Activated naive CD8-positive, alpha-beta T cell treated with anti-CD3 and anti-CD28 coated beads, Interleukin-2, amount 50 U/mL, for 24 hours (primary cell): ENCODE data around the gene SNX24.
"Not testable (repeated sequence)": the region's sequence is repeated elsewhere in the genome, so short reads cannot be mapped to it uniquely, and the experiment has no call there.

Experiments used
- ATAC-seq: fragments of 150-1000 bp; cut with Tn5 transposase; one replicate; pipeline ENCODE4 v1.10.0; 2021
- DNase-seq: peaks from one replicate; pipeline ENCODE4 v3.0.0; 2021
- H3K27ac Mint-ChIP-seq: one replicate; pipeline ENCODE4 v1.8.0; 2021; ENCODE audit warnings: mild to moderate bottlenecking, mixed read lengths
- H3K27me3 Mint-ChIP-seq: one replicate; pipeline ENCODE4 v1.8.0; 2021; ENCODE audit warnings: mixed read lengths
- H3K36me3 Mint-ChIP-seq: one replicate; pipeline ENCODE4 v1.8.0; 2021; ENCODE audit warnings: low read depth, mixed read lengths
- H3K4me1 Mint-ChIP-seq: one replicate; pipeline ENCODE4 v1.8.0; 2021; ENCODE audit warnings: mixed read lengths
- H3K4me3 Mint-ChIP-seq: one replicate; pipeline ENCODE4 v1.8.0; 2021; ENCODE audit warnings: mild to moderate bottlenecking, moderate library complexity, mixed read lengths
- H3K9me3 Mint-ChIP-seq: one replicate; pipeline ENCODE4 v1.8.0; 2021; ENCODE audit warnings: mixed read lengths

Gene SNX24

DNA sequence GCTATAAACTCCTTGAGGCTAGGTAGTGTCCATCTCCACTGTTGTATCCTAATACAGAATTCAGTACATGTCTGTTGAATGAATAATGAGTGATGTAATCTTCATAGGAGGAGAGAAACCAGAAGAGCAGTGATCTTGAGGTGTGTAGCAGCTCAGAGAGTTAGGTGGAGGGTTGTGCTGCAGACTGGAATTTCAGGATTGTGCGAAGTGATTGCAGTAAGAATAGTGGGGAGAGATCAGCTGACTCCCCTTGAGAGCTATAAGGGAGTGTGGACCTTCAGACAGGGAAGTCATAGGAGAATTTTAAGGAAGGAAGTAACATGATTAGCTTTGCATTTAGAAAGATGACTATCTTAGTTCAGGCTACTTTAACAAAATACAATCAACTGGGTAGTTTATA lies 4.4 kb downstream of the SNX24 start:
- ATAC-seq, result no peak
- DNase-seq, result no peak
- H3K27me3 Mint-ChIP-seq, result peaks cover 2% of the 10 kb centered on the region
- H3K9me3 Mint-ChIP-seq, result no peaks in the 10 kb centered on the region
- no peak overlapping the region for H3K4me3 Mint-ChIP-seq
- H3K27ac Mint-ChIP-seq, result no peak overlapping the region
- peaks cover 6% of the 10 kb centered on the region for H3K4me1 Mint-ChIP-seq
- no peaks in the 10 kb centered on the region for H3K36me3 Mint-ChIP-seq

DNA sequence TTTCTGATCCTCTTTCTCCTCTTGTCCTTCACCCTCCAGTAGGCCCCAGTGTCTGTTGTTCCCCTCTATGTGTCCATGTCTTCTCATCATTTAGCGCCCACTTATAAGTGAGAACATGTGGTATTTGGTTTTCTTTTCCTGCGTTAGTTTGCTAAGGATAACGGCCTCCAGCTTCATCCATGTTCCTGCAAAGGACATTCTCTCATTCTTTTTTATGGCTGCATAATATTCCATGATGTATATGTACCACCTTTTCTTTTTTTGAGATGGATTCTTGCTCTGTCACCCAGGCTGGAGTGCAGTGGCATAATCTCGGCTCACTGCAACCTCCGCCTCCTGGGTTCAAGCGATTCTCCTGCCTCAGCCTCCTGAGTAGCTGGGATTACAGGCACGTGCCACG lies 12.1 kb downstream of the SNX24 start:
- not testable (repeated sequence) for H3K27me3 Mint-ChIP-seq, ATAC-seq, H3K36me3 Mint-ChIP-seq, H3K4me1 Mint-ChIP-seq, H3K9me3 Mint-ChIP-seq, DNase-seq, H3K4me3 Mint-ChIP-seq, H3K27ac Mint-ChIP-seq

DNA sequence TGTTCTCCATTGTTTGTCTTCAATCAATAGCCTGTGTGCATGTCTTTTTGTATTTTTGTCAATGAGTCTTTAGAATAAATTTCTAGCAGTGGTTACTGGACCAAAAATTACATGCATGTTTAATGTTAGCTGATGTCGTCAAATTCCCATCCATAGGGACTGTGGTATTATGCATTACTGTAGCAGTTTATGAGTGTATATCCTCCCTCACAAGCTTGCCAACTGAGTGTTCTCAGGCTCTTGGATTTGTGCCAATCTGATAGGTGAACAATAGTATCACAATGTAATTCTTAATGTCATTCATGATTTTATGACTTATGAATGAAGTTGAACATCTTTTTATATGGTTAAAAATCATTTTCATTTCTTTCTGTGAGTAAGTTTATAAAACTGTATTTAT lies 13.0 kb downstream of the SNX24 start:
- Mint-ChIP-seq H3K4me1 (no peaks in the 10 kb centered on the region), H3K9me3 (no peaks in the 10 kb centered on the region), H3K4me3 (no peak overlapping the region), H3K36me3 (no peaks in the 10 kb centered on the region), H3K27ac (no peak overlapping the region), H3K27me3 (no peaks in the 10 kb centered on the region)
- ATAC-seq (no peak), DNase-seq (no peak)

DNA sequence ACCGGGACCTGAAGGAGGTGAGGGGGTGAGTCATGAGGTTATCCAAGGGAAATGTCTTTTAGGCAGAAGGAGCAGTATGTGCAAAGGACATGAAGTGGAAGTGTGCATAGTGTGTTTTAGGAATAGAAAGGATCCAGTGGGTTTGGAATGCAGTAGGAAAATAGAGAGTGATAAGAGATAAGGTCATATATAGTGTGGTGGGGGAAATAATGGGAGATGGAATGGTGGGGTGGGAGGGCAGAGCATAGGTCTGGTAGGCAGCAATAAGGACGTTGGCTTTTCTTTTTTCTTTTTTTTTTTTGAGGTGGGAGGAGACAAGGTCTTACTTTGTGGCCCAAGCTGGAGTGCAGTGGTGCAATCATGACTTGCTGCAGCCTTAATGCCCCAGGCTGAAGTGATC lies 17.8 kb downstream of the SNX24 start:
- ATAC-seq (no peak), DNase-seq (no peak)
- Mint-ChIP-seq H3K4me1 (no peaks in the 10 kb centered on the region), H3K27ac (no peak overlapping the region), H3K4me3 (no peak overlapping the region), H3K9me3 (no peaks in the 10 kb centered on the region), H3K36me3 (no peaks in the 10 kb centered on the region), H3K27me3 (no peaks in the 10 kb centered on the region)

DNA sequence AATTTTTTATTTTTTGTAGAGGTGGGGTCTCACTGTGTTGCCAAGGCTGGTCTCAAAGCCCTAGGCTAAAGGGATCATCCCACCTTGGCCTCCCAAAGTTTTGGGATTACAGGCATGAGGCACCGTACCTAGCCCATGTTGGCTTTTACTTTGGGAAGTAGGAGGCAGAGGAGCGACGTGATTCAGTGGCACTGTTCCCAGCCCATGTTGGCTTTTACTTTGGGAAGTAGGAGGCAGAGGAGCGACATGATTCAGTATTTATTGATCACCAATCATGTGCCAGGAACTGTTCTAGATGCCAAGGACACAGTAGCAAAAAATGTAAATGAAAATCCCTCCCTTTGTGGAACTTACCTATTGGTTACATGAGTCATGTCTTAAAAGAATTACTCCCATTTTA lies 18.3 kb downstream of the SNX24 start:
- Mint-ChIP-seq H3K4me1 (no peaks in the 10 kb centered on the region), H3K9me3 (no peaks in the 10 kb centered on the region), H3K36me3 (no peaks in the 10 kb centered on the region), H3K27ac (no peak overlapping the region), H3K27me3 (no peaks in the 10 kb centered on the region), H3K4me3 (no peak overlapping the region)
- DNase-seq (no peak), ATAC-seq (no peak)

DNA sequence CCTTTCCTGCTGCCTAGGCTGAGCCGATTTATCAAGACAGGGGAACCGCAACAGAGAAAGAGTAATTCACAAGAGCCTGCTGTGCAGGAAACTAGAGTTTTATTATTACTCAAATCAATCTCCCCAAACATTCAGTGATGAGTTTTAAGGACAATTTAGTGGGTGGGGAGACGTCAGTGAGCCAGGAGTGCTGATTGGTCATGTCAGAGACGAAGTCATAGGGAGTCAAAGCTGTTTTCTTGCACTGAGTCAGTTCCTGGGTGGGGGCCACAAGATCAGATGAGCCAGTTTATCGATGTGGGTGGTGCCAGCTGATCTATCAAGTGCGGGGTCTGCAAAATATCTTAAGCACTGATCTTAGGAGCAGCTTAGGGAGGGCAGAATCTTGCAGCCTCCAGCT lies 19.0 kb downstream of the SNX24 start:
- Mint-ChIP-seq H3K4me3 (no peak overlapping the region), H3K27ac (no peak overlapping the region), H3K27me3 (no peaks in the 10 kb centered on the region), H3K9me3 (no peaks in the 10 kb centered on the region), H3K4me1 (no peaks in the 10 kb centered on the region), H3K36me3 (no peaks in the 10 kb centered on the region)
- ATAC-seq, result peak; percentile 49
- DNase-seq, result no peak

DNA sequence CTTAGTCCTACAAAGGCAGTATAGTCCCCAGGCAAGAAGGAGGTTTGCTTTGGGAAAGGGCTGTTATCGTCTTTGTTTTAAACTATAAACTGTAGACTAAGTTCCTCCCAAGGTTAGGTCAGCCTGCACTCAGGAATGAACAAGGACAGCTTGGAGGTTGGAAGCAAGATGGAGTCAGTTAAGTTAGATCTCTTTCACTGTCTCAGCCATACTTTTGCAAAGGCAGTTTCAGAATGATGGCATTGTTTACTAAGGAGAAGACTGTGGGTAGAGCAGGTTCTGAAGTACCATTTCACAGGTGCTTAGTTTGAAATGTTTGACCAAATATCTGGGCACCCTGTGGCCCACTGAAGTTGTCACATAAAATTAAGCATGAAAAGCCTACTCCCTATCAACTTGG lies 19.4 kb downstream of the SNX24 start:
- Mint-ChIP-seq H3K4me3 (no peak overlapping the region), H3K27me3 (no peaks in the 10 kb centered on the region), H3K4me1 (no peaks in the 10 kb centered on the region), H3K9me3 (no peaks in the 10 kb centered on the region), H3K36me3 (no peaks in the 10 kb centered on the region), H3K27ac (no peak overlapping the region)
- ATAC-seq, result no peak
- DNase-seq, result no peak

DNA sequence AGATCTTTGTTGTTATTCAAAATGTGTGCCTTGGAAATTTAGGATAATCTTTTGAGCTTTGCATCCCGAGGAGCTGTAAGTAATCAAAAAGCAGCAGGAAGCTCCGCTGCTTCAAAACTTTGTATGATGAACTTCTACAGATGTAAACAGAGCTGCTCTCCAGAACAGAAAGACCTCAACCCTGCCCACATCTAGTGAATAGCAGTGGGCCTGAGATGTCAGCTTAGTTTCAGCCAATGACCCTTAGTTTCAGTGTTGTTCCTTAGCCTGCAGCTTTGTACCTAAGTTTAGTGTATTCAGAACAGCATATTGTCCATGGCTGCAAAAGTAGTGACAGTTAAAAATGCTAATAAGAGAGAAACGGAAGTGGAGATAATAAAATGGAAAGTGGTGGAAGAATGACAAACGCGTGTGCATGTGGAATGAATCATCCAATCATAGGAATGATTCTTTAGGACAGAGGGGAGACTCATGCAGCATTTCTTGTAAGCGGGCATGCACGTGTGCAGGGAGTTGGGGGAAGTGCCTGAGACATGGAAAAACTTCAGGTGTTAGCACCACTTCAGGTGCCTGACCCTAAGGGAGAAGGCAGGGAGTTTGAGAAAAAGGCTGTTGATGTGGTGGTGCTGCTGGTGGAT lies 24.9 kb downstream of the SNX24 start:
- Mint-ChIP-seq H3K4me1 (no peaks in the 10 kb centered on the region), H3K27me3 (no peaks in the 10 kb centered on the region), H3K4me3 (no peak overlapping the region), H3K27ac (no peak overlapping the region), H3K9me3 (no peaks in the 10 kb centered on the region), H3K36me3 (no peaks in the 10 kb centered on the region)
- ATAC-seq (no peak), DNase-seq (no peak)

DNA sequence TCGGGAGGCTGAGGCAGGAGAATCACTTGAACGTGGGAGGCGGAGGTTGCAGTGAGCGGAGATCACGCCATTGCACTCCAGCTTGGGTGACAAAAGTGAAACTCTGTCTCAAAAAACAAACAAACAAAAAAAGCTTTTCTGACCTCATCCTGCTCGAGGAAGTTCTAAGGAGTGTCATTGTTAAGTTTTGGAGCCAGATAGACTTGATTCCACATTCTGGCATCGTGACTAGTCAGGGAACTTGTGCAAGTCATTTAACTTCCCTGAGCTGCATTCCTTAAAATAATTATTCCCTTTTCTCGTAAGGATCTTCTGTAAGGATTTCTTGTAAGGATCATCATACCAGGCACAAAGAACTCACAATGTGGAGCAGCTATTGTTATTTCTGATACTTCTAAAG lies 26.2 kb downstream of the SNX24 start:
- Mint-ChIP-seq H3K36me3 (no peaks in the 10 kb centered on the region), H3K9me3 (no peaks in the 10 kb centered on the region), H3K4me1 (peaks cover 1% of the 10 kb centered on the region), H3K27me3 (no peaks in the 10 kb centered on the region), H3K27ac (no peak overlapping the region), H3K4me3 (no peak overlapping the region)
- ATAC-seq (no peak), DNase-seq (no peak)

DNA sequence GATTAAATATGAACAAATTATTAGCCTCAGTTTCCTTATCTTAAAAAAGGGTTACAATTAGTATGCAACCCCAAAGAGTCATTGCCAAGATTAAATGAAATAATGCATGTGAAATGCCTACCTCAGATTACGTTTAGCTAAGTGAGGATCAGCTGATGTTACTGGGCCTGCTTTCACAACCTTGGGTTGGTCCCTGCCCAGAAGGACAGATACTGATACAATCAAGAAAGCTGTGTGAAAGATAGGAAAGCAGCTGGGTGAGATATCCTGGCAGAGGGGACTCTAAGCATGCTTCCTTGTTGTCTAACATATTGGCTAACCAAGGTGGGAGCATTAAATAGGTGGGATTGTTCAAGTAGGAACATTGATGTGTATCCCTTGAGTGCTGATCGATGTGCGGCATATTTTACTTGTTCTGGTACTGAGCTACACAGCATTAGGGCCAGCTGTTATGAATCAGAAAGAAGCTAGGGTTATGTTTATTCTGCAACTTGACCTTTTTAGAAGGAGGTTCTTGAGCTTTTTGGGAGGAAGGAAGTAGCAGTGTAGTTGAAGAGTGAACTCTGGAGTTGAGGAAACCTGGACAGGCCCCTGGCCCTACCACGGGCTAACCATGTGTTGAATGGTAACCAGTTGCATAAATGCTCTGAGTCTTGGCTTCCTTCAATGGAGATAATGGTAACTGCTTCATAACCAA lies 28.9 kb downstream of the SNX24 start:
- no peak for DNase-seq
- H3K36me3 Mint-ChIP-seq, result no peaks in the 10 kb centered on the region
- H3K4me1 Mint-ChIP-seq, result peaks cover 8% of the 10 kb centered on the region
- no peaks in the 10 kb centered on the region for H3K9me3 Mint-ChIP-seq
- H3K4me3 Mint-ChIP-seq, result no peak overlapping the region
- peaks cover 3% of the 10 kb centered on the region for H3K27me3 Mint-ChIP-seq
- no peak overlapping the region for H3K27ac Mint-ChIP-seq
- no peak for ATAC-seq

DNA sequence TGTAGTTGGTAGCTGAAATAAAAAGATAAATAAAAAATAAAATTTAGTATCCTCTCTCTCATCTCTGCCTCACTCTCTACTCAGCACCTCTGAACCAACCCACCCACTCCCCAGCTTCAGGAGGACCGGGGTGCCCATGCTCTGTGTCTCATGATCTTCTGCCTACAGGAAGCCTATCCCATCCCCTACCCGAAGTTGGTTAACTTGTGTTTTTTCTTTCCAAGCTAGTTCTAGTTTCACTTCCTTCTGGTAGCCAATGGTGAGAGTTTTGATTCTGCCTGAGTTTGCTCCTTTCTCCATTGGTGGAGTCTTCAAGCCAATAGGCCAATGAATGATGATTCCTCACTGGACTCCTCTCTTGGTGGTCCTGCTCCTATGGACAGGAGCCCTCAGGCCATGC lies 32.1 kb downstream of the SNX24 start:
- H3K9me3 Mint-ChIP-seq, result no peaks in the 10 kb centered on the region
- peaks cover 3% of the 10 kb centered on the region for H3K27me3 Mint-ChIP-seq
- no peak overlapping the region for H3K4me3 Mint-ChIP-seq
- DNase-seq (no peak), ATAC-seq (no peak)
- H3K27ac Mint-ChIP-seq, result no peak overlapping the region
- H3K36me3 Mint-ChIP-seq, result no peaks in the 10 kb centered on the region
- peaks cover 8% of the 10 kb centered on the region for H3K4me1 Mint-ChIP-seq

DNA sequence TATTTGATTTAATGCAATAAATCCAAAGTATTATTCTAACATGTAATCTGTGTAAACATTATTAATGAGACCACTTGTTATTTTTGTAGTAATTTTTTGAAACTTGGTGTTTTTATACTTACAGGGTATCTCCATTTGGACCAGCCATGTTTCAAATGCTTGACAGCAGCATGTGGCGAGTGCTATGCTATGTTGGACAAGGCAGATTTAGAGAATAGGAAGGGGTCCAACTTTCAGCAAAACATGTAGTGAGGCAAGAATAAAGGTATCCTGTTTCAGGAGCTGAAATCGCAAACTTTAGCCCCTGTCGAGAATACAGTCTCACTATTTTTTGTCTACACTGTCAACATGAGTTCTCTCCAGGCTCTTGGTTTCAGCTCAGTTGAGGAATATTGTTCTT lies 33.7 kb downstream of the SNX24 start:
- H3K9me3 Mint-ChIP-seq, result no peaks in the 10 kb centered on the region
- H3K36me3 Mint-ChIP-seq, result no peaks in the 10 kb centered on the region
- H3K27ac Mint-ChIP-seq, result no peak overlapping the region
- DNase-seq (no peak), ATAC-seq (no peak)
- peaks cover 3% of the 10 kb centered on the region for H3K27me3 Mint-ChIP-seq
- no peak overlapping the region for H3K4me3 Mint-ChIP-seq
- peaks cover 11% of the 10 kb centered on the region for H3K4me1 Mint-ChIP-seq

DNA sequence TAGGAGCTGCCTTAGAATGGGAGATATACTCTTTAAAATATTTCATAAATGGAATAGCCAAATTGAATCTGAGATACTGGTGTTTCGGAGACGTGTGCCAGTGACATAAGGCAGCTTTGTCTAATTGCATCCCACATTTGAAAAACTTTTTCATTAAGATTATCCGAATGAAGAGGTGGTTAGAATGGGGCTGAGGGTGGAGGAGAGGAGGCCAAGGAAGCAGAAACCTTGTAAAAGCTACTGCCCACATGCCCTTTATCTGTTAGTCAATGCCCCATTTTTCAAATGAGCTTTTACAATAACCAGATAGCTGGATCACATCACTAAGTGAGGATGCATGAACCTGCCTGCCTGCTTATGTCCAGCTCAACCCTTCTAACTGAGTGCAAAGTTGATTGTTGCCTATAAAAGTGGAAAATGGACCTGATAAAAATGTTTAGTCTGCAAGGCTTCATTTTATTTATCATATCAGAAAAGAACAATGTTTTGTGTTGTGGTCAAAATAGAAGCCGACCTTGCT lies 34.8 kb downstream of the SNX24 start:
- peaks cover 11% of the 10 kb centered on the region for H3K4me1 Mint-ChIP-seq
- no peak overlapping the region for H3K4me3 Mint-ChIP-seq
- DNase-seq, result no peak
- H3K27me3 Mint-ChIP-seq, result peaks cover 3% of the 10 kb centered on the region
- no peak for ATAC-seq
- no peaks in the 10 kb centered on the region for H3K9me3 Mint-ChIP-seq
- no peaks in the 10 kb centered on the region for H3K36me3 Mint-ChIP-seq
- no peak overlapping the region for H3K27ac Mint-ChIP-seq

DNA sequence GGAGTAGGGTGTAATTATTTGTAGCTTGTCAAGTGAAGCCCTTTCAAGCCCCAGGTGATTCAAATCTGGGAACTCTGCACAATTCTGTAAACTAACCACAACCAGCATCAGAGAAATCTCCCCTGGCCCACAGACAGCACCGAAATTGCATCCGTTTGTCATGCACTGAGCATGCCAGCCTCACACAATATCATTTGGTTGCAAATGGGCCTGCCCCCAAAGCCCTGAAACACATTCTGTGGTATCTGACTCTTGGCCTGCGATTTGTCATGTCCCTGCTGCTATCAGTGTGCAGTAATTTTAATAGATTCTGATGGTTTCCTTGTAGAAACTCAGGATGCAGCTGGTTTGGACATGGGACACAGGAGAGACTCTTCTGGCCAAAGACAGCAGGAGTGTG lies 35.3 kb downstream of the SNX24 start:
- Mint-ChIP-seq H3K4me3 (no peak overlapping the region), H3K27me3 (peaks cover 3% of the 10 kb centered on the region), H3K9me3 (no peaks in the 10 kb centered on the region), H3K27ac (no peak overlapping the region), H3K4me1 (peaks cover 11% of the 10 kb centered on the region), H3K36me3 (no peaks in the 10 kb centered on the region)
- DNase-seq (no peak), ATAC-seq (peak; percentile 47)

DNA sequence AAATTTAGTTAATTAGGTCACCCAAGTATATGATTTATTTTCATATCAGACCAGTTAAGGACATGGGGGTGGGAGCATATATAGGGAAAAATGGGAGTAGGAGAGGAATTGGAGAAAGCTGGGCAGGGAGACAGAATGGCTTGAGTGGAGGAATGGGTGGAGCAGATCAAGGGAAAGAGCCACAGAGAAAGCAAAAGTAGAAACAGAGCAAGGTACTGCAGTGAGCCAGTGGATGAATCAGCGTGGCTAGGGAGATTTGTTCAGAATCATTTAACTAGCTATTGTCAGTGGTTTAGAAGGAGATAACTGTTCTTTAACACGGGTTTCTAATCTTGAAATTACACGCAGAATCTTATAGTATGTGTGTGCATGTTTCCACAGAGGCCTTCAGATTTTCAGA lies 37.4 kb downstream of the SNX24 start:
- Mint-ChIP-seq H3K4me1 (peaks cover 3% of the 10 kb centered on the region), H3K27ac (no peak overlapping the region)

More for the DNA sequence above, 37.4 kb downstream of the SNX24 start:
- ATAC-seq (peak; percentile 84), DNase-seq (no peak)
- no peaks in the 10 kb centered on the region for H3K9me3 Mint-ChIP-seq
- H3K4me3 Mint-ChIP-seq, result no peak overlapping the region
- H3K36me3 Mint-ChIP-seq, result no peaks in the 10 kb centered on the region
- peaks cover 3% of the 10 kb centered on the region for H3K27me3 Mint-ChIP-seq
